Activated CD4-positive, CD25-positive, alpha-beta regulatory T cell (primary cell): ENCODE measurements around the gene GSAP.

Experiments used
- DNase-seq, 4 experiments: peaks; one replicate each; lab custom pipeline; 2025; lab: John Stamatoyannopoulos, UW

The GSAP gene

GRCh38 chr7:77407906-77408305 is 8.2 kb downstream of the GSAP start:
- DNase-seq: no peak

GRCh38 chr7:77406421-77406820 is 9.7 kb downstream of the GSAP start:
- DNase-seq: no peak

GRCh38 chr7:77404641-77405040 is 11.5 kb downstream of the GSAP start:
- no peak for DNase-seq

GRCh38 chr7:77403957-77404356 is 12.2 kb downstream of the GSAP start:
- no peak for DNase-seq

GRCh38 chr7:77402818-77403217 is 13.3 kb downstream of the GSAP start:
- DNase-seq: no peak

- no peak for DNase-seq
Observed at GRCh38 chr7:77401002-77401401, 15.1 kb downstream of the GSAP start.

- no peak for DNase-seq
Observed at GRCh38 chr7:77399816-77400215, 16.3 kb downstream of the GSAP start.

- DNase-seq: no peak
Observed at GRCh38 chr7:77396894-77397547, 19.1 kb downstream of the GSAP start.

- no peak for DNase-seq
Observed at GRCh38 chr7:77395626-77396025, 20.5 kb downstream of the GSAP start.

- DNase-seq: no peak
Observed at GRCh38 chr7:77393954-77394353, 22.2 kb downstream of the GSAP start.

GRCh38 chr7:77393261-77393660 is 22.9 kb downstream of the GSAP start:
- DNase-seq: peak in 1 of 4 experiments; percentile 3

- DNase-seq: no peak
Observed at GRCh38 chr7:77391230-77391629, 24.9 kb downstream of the GSAP start.

- no peak for DNase-seq
Observed at GRCh38 chr7:77388055-77388641, 28.0 kb downstream of the GSAP start.

- DNase-seq: no peak
Observed at GRCh38 chr7:77386165-77386822, 29.9 kb downstream of the GSAP start.

GRCh38 chr7:77383333-77383740 is 32.8 kb downstream of the GSAP start:
- no peak for DNase-seq

GRCh38 chr7:77382532-77382931 is 33.6 kb downstream of the GSAP start:
- DNase-seq: no peak

- no peak for DNase-seq
Observed at GRCh38 chr7:77378584-77378983, 37.6 kb downstream of the GSAP start.

- DNase-seq: no peak
Observed at GRCh38 chr7:77370606-77371005, 45.5 kb downstream of the GSAP start.

GRCh38 chr7:77368974-77369373 is 47.2 kb downstream of the GSAP start:
- no peak for DNase-seq

- DNase-seq: no peak
Observed at GRCh38 chr7:77367976-77368375, 48.2 kb downstream of the GSAP start.

GRCh38 chr7:77362905-77363304 is 53.2 kb downstream of the GSAP start:
- DNase-seq: no peak

- DNase-seq: no peak
Observed at GRCh38 chr7:77360969-77361368, 55.2 kb downstream of the GSAP start.

- DNase-seq: no peak
Observed at GRCh38 chr7:77360104-77360503, 56.0 kb downstream of the GSAP start.

- no peak for DNase-seq
Observed at GRCh38 chr7:77359599-77359998, 56.5 kb downstream of the GSAP start.
